OCI-LY7 (cell line): ENCODE results near the gene DPT.

Experiments
- CTCF ChIP-seq: fragments of 200-600 bp; sonication (generic); conservative IDR thresholded peaks from 2 replicates; pipeline ENCODE4 v1.5.1; 2014; ENCODE audit warnings: mild to moderate bottlenecking, antibody characterized with exemption, low read length, moderate library complexity, mixed read lengths
- EZH2phosphoT487 ChIP-seq: fragments of 200-600 bp; sonication (generic); IDR thresholded peaks from 2 replicates; pipeline ENCODE4 v1.6.1; 2018; ENCODE audit warnings: low read depth, borderline replicate concordance, mild to moderate bottlenecking, mixed run types, antibody characterized with exemption, low read length, moderate library complexity, mixed read lengths

- TF ChIP-seq EZH2phosphoT487 (no peak), CTCF (no peak)
These were observed 39.0 kb downstream of the DPT start for GRCh38 chr1:168689726-168690602.
